Natural killer cell treated with Interleukin-12 subunit alpha and Interleukin-12 subunit beta and Interleukin-15 and Interleukin-18, amount 100 ng/mL, for 72 hours (primary cell): ENCODE data around the gene LRRC37A. TPM values are rescaled to one million over a fixed set of nuclear protein-coding genes. Genes with fewer than 3 reads are reported as not detected.
A peak's percentile ranks its signal among the peaks of the same experiment; 100 is the strongest.
"Not testable (repeated sequence)": the region's sequence is repeated elsewhere in the genome, so short reads cannot be mapped to it uniquely, and the experiment has no call there.

Experiments
- ATAC-seq, 2 donors: fragments of 150-1000 bp; cut with Tn5 transposase in 1 of 2; sonication (Bioruptor Pico), chemical (Tn5 transposase) in 1 of 2; 2 replicates each; pipeline ENCODE4 v1.10.0; 2021
- DNase-seq: peaks from one replicate; pipeline ENCODE4 v3.0.0; 2022; ENCODE audit warnings: low spot score
- H3K27ac Mint-ChIP-seq, 2 donors: 1 replicate in 1 of 2; 2 replicates in 1 of 2; pipeline ENCODE4 v1.8.0; 2022; ENCODE audit warnings: mixed read lengths in 2 of 2, mild to moderate bottlenecking in 1 of 2, moderate library complexity in 1 of 2
- H3K27me3 Mint-ChIP-seq, 2 donors: 1 replicate in 1 of 2; 2 replicates in 1 of 2; pipeline ENCODE4 v1.8.0; 2022; ENCODE audit warnings: mixed read lengths in 2 of 2
- H3K36me3 Mint-ChIP-seq: one replicate; pipeline ENCODE4 v1.8.0; 2022; ENCODE audit warnings: mixed read lengths
- H3K4me1 Mint-ChIP-seq, 2 donors: 1 replicate in 1 of 2; 2 replicates in 1 of 2; pipeline ENCODE4 v1.8.0; 2022; ENCODE audit warnings: low read depth in 2 of 2, mixed read lengths in 2 of 2, mild to moderate bottlenecking in 1 of 2
- H3K4me3 Mint-ChIP-seq: one replicate; pipeline ENCODE4 v1.8.0; 2022; ENCODE audit warnings: mixed read lengths
- H3K9me3 Mint-ChIP-seq: 2 replicates; pipeline ENCODE4 v1.8.0; 2022; ENCODE audit warnings: mixed read lengths
- total RNA-seq, 2 donors: library from RNA; stranded (reverse); gene quantifications; one replicate each; pipeline ENCODE4 v1.2.3, GENCODE V29; 2022

Gene LRRC37A
- total RNA-seq, result 1 to 10 TPM; 1.9 to 2.2 TPM

- H3K27ac Mint-ChIP-seq, H3K4me3 Mint-ChIP-seq, H3K4me1 Mint-ChIP-seq, H3K9me3 Mint-ChIP-seq, H3K27me3 Mint-ChIP-seq, DNase-seq, H3K36me3 Mint-ChIP-seq, ATAC-seq: not testable (repeated sequence)
Measured at GRCh38 chr17:46294831-46295230, at the start of gene LRRC37A. Gene LRRC37A (plus strand): TSS chr17:46295131. CDS start chr17:46295134, 3 bp downstream.

- H3K27me3 Mint-ChIP-seq, ATAC-seq, H3K27ac Mint-ChIP-seq, H3K36me3 Mint-ChIP-seq, H3K9me3 Mint-ChIP-seq, H3K4me1 Mint-ChIP-seq, DNase-seq, H3K4me3 Mint-ChIP-seq: not testable (repeated sequence)
Measured at GRCh38 chr17:46249153-46249552, 45.8 kb upstream of the LRRC37A start.

- not testable (repeated sequence) for H3K4me3 Mint-ChIP-seq, ATAC-seq, H3K27ac Mint-ChIP-seq, H3K27me3 Mint-ChIP-seq, DNase-seq, H3K36me3 Mint-ChIP-seq, H3K9me3 Mint-ChIP-seq, H3K4me1 Mint-ChIP-seq
Measured at GRCh38 chr17:46252804-46253203, 42.1 kb upstream of the LRRC37A start.

GRCh38 chr17:46253722-46254121, 41.2 kb upstream of the LRRC37A start:
- not testable (repeated sequence) for H3K4me3 Mint-ChIP-seq, H3K9me3 Mint-ChIP-seq, H3K4me1 Mint-ChIP-seq, H3K27me3 Mint-ChIP-seq, H3K27ac Mint-ChIP-seq, H3K36me3 Mint-ChIP-seq
- ATAC-seq, result peak; percentile 82 to 86
- DNase-seq, result peak; percentile 75

GRCh38 chr17:46254215-46254614, 40.7 kb upstream of the LRRC37A start:
- ATAC-seq, H3K9me3 Mint-ChIP-seq, DNase-seq, H3K4me3 Mint-ChIP-seq, H3K27me3 Mint-ChIP-seq, H3K4me1 Mint-ChIP-seq, H3K27ac Mint-ChIP-seq, H3K36me3 Mint-ChIP-seq: not testable (repeated sequence)

GRCh38 chr17:46256369-46256768, 38.6 kb upstream of the LRRC37A start:
- not testable (repeated sequence) for H3K9me3 Mint-ChIP-seq, H3K4me1 Mint-ChIP-seq, DNase-seq, H3K27ac Mint-ChIP-seq, H3K4me3 Mint-ChIP-seq, H3K36me3 Mint-ChIP-seq, ATAC-seq, H3K27me3 Mint-ChIP-seq

GRCh38 chr17:46259845-46260661, 34.9 kb upstream of the LRRC37A start:
- peak; percentile 84 to 88 for ATAC-seq
- not testable (repeated sequence) for H3K27me3 Mint-ChIP-seq, DNase-seq, H3K9me3 Mint-ChIP-seq, H3K27ac Mint-ChIP-seq, H3K36me3 Mint-ChIP-seq
- Mint-ChIP-seq H3K4me3 (peak overlapping the region; percentile 82), H3K4me1 (peaks cover 7 to 15% of the 10 kb centered on the region in 2 donors)

- no peak overlapping the region for H3K27ac Mint-ChIP-seq
- H3K9me3 Mint-ChIP-seq, result no peaks in the 10 kb centered on the region
- peaks cover 20 to 29% of the 10 kb centered on the region in 2 donors for H3K4me1 Mint-ChIP-seq
- H3K4me3 Mint-ChIP-seq, result no peak overlapping the region
- no peak for ATAC-seq
- no peaks in the 10 kb centered on the region for H3K36me3 Mint-ChIP-seq
- no peak for DNase-seq
- H3K27me3 Mint-ChIP-seq, result no peaks in the 10 kb centered on the region
Measured at GRCh38 chr17:46262271-46262670, 32.7 kb upstream of the LRRC37A start.

GRCh38 chr17:46264456-46265198, 30.3 kb upstream of the LRRC37A start:
- Mint-ChIP-seq H3K4me1 (peaks cover 23 to 33% of the 10 kb centered on the region in 2 donors), H3K36me3 (no peaks in the 10 kb centered on the region), H3K27ac (peak overlapping the region; percentile 79 to 84), H3K27me3 (no peaks in the 10 kb centered on the region), H3K4me3 (peak overlapping the region; percentile 38), H3K9me3 (no peaks in the 10 kb centered on the region)
- ATAC-seq (no peak), DNase-seq (no peak)

- H3K4me1 Mint-ChIP-seq, result peaks cover 23 to 29% of the 10 kb centered on the region in 2 donors
- peak overlapping the region; percentile 91 for H3K4me3 Mint-ChIP-seq
- H3K27me3 Mint-ChIP-seq, H3K9me3 Mint-ChIP-seq, DNase-seq, H3K36me3 Mint-ChIP-seq: not testable (repeated sequence)
- peak in 1 of 2 donors; percentile 1 for ATAC-seq
- peak overlapping the region; percentile 79 to 84 for H3K27ac Mint-ChIP-seq
Measured at GRCh38 chr17:46266063-46266655, 28.8 kb upstream of the LRRC37A start.

- peak overlapping the region; percentile 97 for H3K4me3 Mint-ChIP-seq
- H3K27me3 Mint-ChIP-seq, result no peaks in the 10 kb centered on the region
- no peaks in the 10 kb centered on the region for H3K9me3 Mint-ChIP-seq
- peak; percentile 96 to 99 for ATAC-seq
- H3K36me3 Mint-ChIP-seq, result no peaks in the 10 kb centered on the region
- DNase-seq, result peak; percentile 92
- H3K27ac Mint-ChIP-seq, result peak overlapping the region; percentile 79 to 85
- H3K4me1 Mint-ChIP-seq, result peaks cover 23 to 29% of the 10 kb centered on the region in 2 donors
Measured at GRCh38 chr17:46266656-46267544, 28.0 kb upstream of the LRRC37A start.

- ATAC-seq (no peak), DNase-seq (no peak)
- Mint-ChIP-seq H3K36me3 (no peaks in the 10 kb centered on the region), H3K9me3 (no peaks in the 10 kb centered on the region), H3K27me3 (peaks cover 0 to 3% of the 10 kb centered on the region in 2 donors), H3K4me1 (peaks cover 17 to 18% of the 10 kb centered on the region in 2 donors), H3K27ac (no peak overlapping the region), H3K4me3 (no peak overlapping the region)
Measured at GRCh38 chr17:46270032-46270431, 24.9 kb upstream of the LRRC37A start.

- H3K27me3 Mint-ChIP-seq, result peaks cover 0 to 3% of the 10 kb centered on the region in 2 donors
Measured at GRCh38 chr17:46273541-46274236, 21.2 kb upstream of the LRRC37A start.

More at GRCh38 chr17:46273541-46274236, 21.2 kb upstream of the LRRC37A start:
- DNase-seq (no peak), ATAC-seq (no peak)
- Mint-ChIP-seq H3K9me3 (no peaks in the 10 kb centered on the region), H3K4me1 (no peaks in the 10 kb centered on the region), H3K27ac (no peak overlapping the region), H3K36me3 (no peaks in the 10 kb centered on the region), H3K4me3 (no peak overlapping the region)
